A549 (cell line): ENCODE results near the gene FGF5. TPM values are rescaled to one million over a fixed set of nuclear protein-coding genes. Genes with fewer than 3 reads are reported as not detected.

Experiments used
- ATAC-seq, 2 experiments: fragments of 200-7000 bp in 1 of 2; fragments of >200 bp in 1 of 2; cut with Nextera tagmentation in 1 of 2; cut with Tn5 transposase in 1 of 2; 3 replicates each; pipeline versions ENCODE4 v1.8.0 to v1.9.1; 2018 to 2020; ENCODE audit warnings: mild to moderate bottlenecking in 1 of 2, moderate library complexity in 1 of 2
- CTCF ChIA-PET: fragments of 300-600 bp; sonication (Branson Sonifier 250); formaldehyde crosslinking; extraction: SDS; loops from one replicate; lab custom pipeline; 2021; ENCODE audit warnings: antibody characterized with exemption, inconsistent platforms; lab: Yijun Ruan, JAX
- POLR2A ChIA-PET: fragments of 350-600 bp; formaldehyde crosslinking; extraction: SDS; loops from one replicate; lab custom pipeline; 2021; ENCODE audit warnings: antibody characterized with exemption, inconsistent platforms; lab: Yijun Ruan, JAX
- DNase-seq, 2 experiments: peaks; one replicate each; pipeline versions ENCODE4 v3.0.0 to v3.0.0-alpha.2; 2011 to 2016; ENCODE audit warnings: low read depth in 1 of 2, low spot score in 1 of 2
- FAIRE-seq: peaks from 2 replicates; lab custom pipeline; 2011; peaks lifted over from hg19 to GRCh38; lab: Jason Lieb, UNC
- H3K27ac ChIP-seq, 2 experiments: fragments of >200 bp; sonication (Bioruptor Twin); formaldehyde crosslinking; 3 replicates each; pipeline ENCODE4 v1.5.1; 2016 to 2017
- H3K4me1 ChIP-seq: fragments of >200 bp; sonication (Bioruptor Twin); formaldehyde crosslinking; 3 replicates; pipeline ENCODE4 v1.6.1; 2016
- H3K4me2 ChIP-seq: fragments of >200 bp; sonication (Bioruptor Twin); formaldehyde crosslinking; 3 replicates; pipeline ENCODE4 v1.6.1; 2016
- H3K4me3 ChIP-seq: fragments of >200 bp; sonication (Bioruptor Twin); formaldehyde crosslinking; 3 replicates; pipeline ENCODE4 v1.5.1; 2016
- H3K9me3 ChIP-seq: fragments of >200 bp; sonication (Bioruptor Twin); formaldehyde crosslinking; 3 replicates; pipeline ENCODE4 v1.6.1; 2016
- BHLHE40 ChIP-seq: IDR thresholded peaks from 2 replicates; pipeline ENCODE4 v1.6.1; 2012; ENCODE audit warnings: low read depth, low read length, inconsistent platforms
- CBX8 ChIP-seq: fragments of 200-600 bp; sonication (generic); IDR thresholded peaks from 2 replicates; pipeline ENCODE4 v1.6.1; 2016
- EHF ChIP-seq: fragments of 250-450 bp; sonication (Bioruptor Pico); IDR thresholded peaks from 2 replicates; pipeline ENCODE4 v1.5.0; 2020; ENCODE audit warnings: mild to moderate bottlenecking
- EHMT2 ChIP-seq: fragments of 200-600 bp; sonication (generic); IDR thresholded peaks from 2 replicates; pipeline ENCODE4 v1.6.1; 2016; ENCODE audit warnings: antibody characterized with exemption, low read depth, mild to moderate bottlenecking, moderate library complexity
- ELK1 ChIP-seq: fragments of 150-350 bp; IDR thresholded peaks from 2 replicates; pipeline ENCODE4 v1.6.1; 2014; ENCODE audit warnings: low read depth, mild to moderate bottlenecking, low read length
- EP300 ChIP-seq, 2 experiments: fragments of >200 bp; sonication (Bioruptor Twin); formaldehyde crosslinking; IDR thresholded peaks; 2 replicates in 1 of 2; 3 replicates in 1 of 2; pipeline ENCODE4 v1.6.1; 2016 to 2017
- ESRRA ChIP-seq: fragments of 150-350 bp; IDR thresholded peaks from 2 replicates; pipeline ENCODE4 v1.6.1; 2014; ENCODE audit warnings: mild to moderate bottlenecking, low read length, borderline replicate concordance
- FOXS1 ChIP-seq: fragments of 250-450 bp; sonication (Bioruptor Pico); IDR thresholded peaks from 2 replicates; pipeline ENCODE4 v1.5.0; 2020; ENCODE audit warnings: mild to moderate bottlenecking, moderate library complexity
- HEYL ChIP-seq: fragments of 250-450 bp; sonication (Bioruptor Pico); IDR thresholded peaks from 2 replicates; pipeline ENCODE4 v1.8.0; 2021; ENCODE audit warnings: mild to moderate bottlenecking, moderate library complexity
- HOXB5 ChIP-seq: fragments of 250-450 bp; sonication (Bioruptor Pico); IDR thresholded peaks from 2 replicates; pipeline ENCODE4 v1.5.0; 2020; ENCODE audit warnings: mild to moderate bottlenecking, moderate library complexity
- KDM1A ChIP-seq: fragments of 200-600 bp; sonication (generic); IDR thresholded peaks from 2 replicates; pipeline ENCODE4 v1.6.1; 2016; ENCODE audit warnings: low read depth, mild to moderate bottlenecking
- KDM5A ChIP-seq: fragments of 200-600 bp; sonication (generic); IDR thresholded peaks from 2 replicates; pipeline ENCODE4 v1.6.1; 2016; ENCODE audit warnings: antibody characterized with exemption, mild to moderate bottlenecking
- MAFK ChIP-seq: fragments of 450-650 bp; IDR thresholded peaks from 2 replicates; pipeline ENCODE4 v1.6.1; 2014; ENCODE audit not compliant: partially characterized antibody
- MAX ChIP-seq: IDR thresholded peaks from 2 replicates; pipeline ENCODE4 v1.6.1; 2012
- MAZ ChIP-seq: fragments of 150-350 bp; IDR thresholded peaks from 2 replicates; pipeline ENCODE4 v1.6.1; 2014; ENCODE audit warnings: antibody characterized with exemption, low read depth, low read length, borderline replicate concordance
- NR3C1 ChIP-seq: fragments of >200 bp; sonication (Bioruptor Twin); formaldehyde crosslinking; IDR thresholded peaks from 3 replicates; pipeline ENCODE4 v1.6.1; 2017
- PHF8 ChIP-seq: fragments of 200-600 bp; sonication (generic); IDR thresholded peaks from 2 replicates; pipeline ENCODE4 v1.6.1; 2016; ENCODE audit warnings: low read depth, mild to moderate bottlenecking, antibody characterized with exemption, moderate library complexity, borderline replicate concordance
- POLR2A ChIP-seq: IDR thresholded peaks from 2 replicates; pipeline ENCODE4 v1.6.1; 2012; ENCODE audit warnings: mild to moderate bottlenecking, low read length
- POLR2AphosphoS2 ChIP-seq: conservative IDR thresholded peaks from 2 replicates; pipeline ENCODE4 v1.6.1; 2012; ENCODE audit warnings: low read length, improper control_type of control experiment, inconsistent platforms
- RAD21 ChIP-seq, 2 experiments: fragments of >200 bp in 1 of 2; sonication (Bioruptor Twin) in 1 of 2; formaldehyde crosslinking in 1 of 2; IDR thresholded peaks in 1 of 2; conservative IDR thresholded peaks in 1 of 2; 2 replicates in 1 of 2; 3 replicates in 1 of 2; pipeline ENCODE4 v1.6.1; 2012 to 2018; ENCODE audit warnings: inconsistent platforms in 1 of 2
- RARB ChIP-seq: fragments of 250-450 bp; sonication (Bioruptor Pico); IDR thresholded peaks from 2 replicates; pipeline ENCODE4 v1.8.0; 2021; ENCODE audit warnings: mild to moderate bottlenecking, moderate library complexity
- RCOR1 ChIP-seq: fragments of 150-350 bp; IDR thresholded peaks from 2 replicates; pipeline ENCODE4 v1.6.1; 2014; ENCODE audit warnings: antibody characterized with exemption, low read length, low read depth
- SMC3 ChIP-seq: fragments of >200 bp; sonication (Bioruptor Twin); formaldehyde crosslinking; IDR thresholded peaks from 3 replicates; pipeline ENCODE4 v1.6.1; 2018; ENCODE audit warnings: inconsistent platforms
- SREBF2 ChIP-seq: fragments of 450-650 bp; IDR thresholded peaks from 2 replicates; pipeline ENCODE4 v1.6.1; 2014; ENCODE audit warnings: mild to moderate bottlenecking, moderate library complexity
- TFCP2L1 ChIP-seq: fragments of 250-450 bp; sonication (Bioruptor Pico); IDR thresholded peaks from 2 replicates; pipeline ENCODE4 v1.5.0; 2021; ENCODE audit warnings: mild to moderate bottlenecking
- USF2 ChIP-seq: fragments of 450-650 bp; IDR thresholded peaks from 2 replicates; pipeline ENCODE4 v1.6.1; 2014; ENCODE audit warnings: antibody characterized with exemption
- ZFP36 ChIP-seq: fragments of 450-650 bp; IDR thresholded peaks from 2 replicates; pipeline ENCODE4 v1.6.1; 2014; ENCODE audit warnings: borderline replicate concordance; ENCODE audit not compliant: partially characterized antibody
- WGBS: methylation state at CpG from one replicate; pipeline ENCODE4 v1.1.6; 2017; ENCODE audit errors: missing lambda C conversion rate; 5-methylcytosine and 5-hydroxymethylcytosine counted together
- polyA plus RNA-seq, 4 experiments: library from polyadenylated mRNA; depleted of rRNA in 3 of 4; stranded (reverse); fragments of >200 nt; fragmentation: RNase III in 1 of 4; extraction: RNeasy Plus Mini Kit Qiagen cat#74134 plus additional on column Dnase treatment in 1 of 4; gene quantifications; 2 replicates in 3 of 4; 3 replicates in 1 of 4; pipeline ENCODE4 v1.2.3, GENCODE V29; 2011 to 2017
- TF ChIP-seq, protein P1 (sequence below): fragments of >200 bp; sonication (Bioruptor Twin); formaldehyde crosslinking; IDR thresholded peaks from 3 replicates; pipeline ENCODE4 v1.5.1; 2016
- TF ChIP-seq, protein P2 (sequence below): fragments of 250-450 bp; sonication (Bioruptor Pico); IDR thresholded peaks from 2 replicates; pipeline ENCODE4 v1.5.0; 2020; ENCODE audit warnings: low read depth, mild to moderate bottlenecking, moderate library complexity

Gene FGF5
- polyA plus RNA-seq, 2 of the 4 experiments (the other 2 are of a cell fraction): 0.21 TPM; not detected in 1

DNA sequence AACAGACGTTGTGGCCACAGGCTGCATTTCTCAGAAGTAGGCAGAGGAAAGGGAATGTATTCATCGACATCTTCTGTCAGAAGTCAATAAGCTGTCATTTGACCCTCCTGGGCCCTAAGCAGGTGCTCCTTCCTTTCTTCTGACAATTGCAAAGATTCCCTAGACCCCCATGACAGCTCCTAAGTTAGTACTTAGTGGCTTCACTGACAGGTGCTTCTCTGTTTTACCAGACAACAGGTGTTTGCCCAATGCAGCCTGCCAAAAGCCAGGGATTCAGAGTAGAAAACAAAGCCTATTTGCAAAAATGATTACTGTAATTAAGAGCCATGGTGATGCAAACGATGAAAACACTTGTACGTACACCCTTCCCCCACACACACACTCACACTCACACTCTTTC lies 7.5 kb upstream of the FGF5 start:
- CTCF ChIA-PET: no interaction called here
- H3K4me2 ChIP-seq: no peak overlapping the region
- no peak overlapping the region for H3K27ac ChIP-seq
- FAIRE-seq (no peak), DNase-seq (no peak), ATAC-seq (no peak)
- no peaks in the 10 kb centered on the region for H3K4me1 ChIP-seq
- POLR2A ChIA-PET: no interaction called here
- no peak overlapping the region for H3K4me3 ChIP-seq
- H3K9me3 ChIP-seq: no peaks in the 10 kb centered on the region
- TF ChIP-seq RCOR1 (no peak), FOXS1 (no peak), EP300 (IDR thresholded peaks at IDR 0.05) (no peak), MAX (no peak), POLR2A (no peak), MAFK (no peak), EHMT2 (no peak), EHF (CRISPR knock-in tag) (no peak), KDM5A (no peak), NR3C1 (no peak), SREBF2 (no peak), BHLHE40 (no peak), RARB (no peak), CBX8 (no peak), ESRRA (no peak)
- TF ChIP-seq, protein P1, sequence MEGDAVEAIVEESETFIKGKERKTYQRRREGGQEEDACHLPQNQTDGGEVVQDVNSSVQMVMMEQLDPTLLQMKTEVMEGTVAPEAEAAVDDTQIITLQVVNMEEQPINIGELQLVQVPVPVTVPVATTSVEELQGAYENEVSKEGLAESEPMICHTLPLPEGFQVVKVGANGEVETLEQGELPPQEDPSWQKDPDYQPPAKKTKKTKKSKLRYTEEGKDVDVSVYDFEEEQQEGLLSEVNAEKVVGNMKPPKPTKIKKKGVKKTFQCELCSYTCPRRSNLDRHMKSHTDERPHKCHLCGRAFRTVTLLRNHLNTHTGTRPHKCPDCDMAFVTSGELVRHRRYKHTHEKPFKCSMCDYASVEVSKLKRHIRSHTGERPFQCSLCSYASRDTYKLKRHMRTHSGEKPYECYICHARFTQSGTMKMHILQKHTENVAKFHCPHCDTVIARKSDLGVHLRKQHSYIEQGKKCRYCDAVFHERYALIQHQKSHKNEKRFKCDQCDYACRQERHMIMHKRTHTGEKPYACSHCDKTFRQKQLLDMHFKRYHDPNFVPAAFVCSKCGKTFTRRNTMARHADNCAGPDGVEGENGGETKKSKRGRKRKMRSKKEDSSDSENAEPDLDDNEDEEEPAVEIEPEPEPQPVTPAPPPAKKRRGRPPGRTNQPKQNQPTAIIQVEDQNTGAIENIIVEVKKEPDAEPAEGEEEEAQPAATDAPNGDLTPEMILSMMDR: no peak
- WGBS: 50% methylated on average over 4 of the region's 4 CpGs

- no peak for DNase-seq
- H3K4me3 ChIP-seq: no peak overlapping the region
- no peaks in the 10 kb centered on the region for H3K9me3 ChIP-seq
- H3K4me1 ChIP-seq: no peaks in the 10 kb centered on the region
- WGBS: 88% methylated on average over 3 of the region's 3 CpGs
- ATAC-seq: no peak
- ChIA-PET CTCF (no interaction called here), POLR2A (no interaction called here)
- H3K27ac ChIP-seq: no peak overlapping the region
- no peak for FAIRE-seq
- no peak overlapping the region for H3K4me2 ChIP-seq
- TF ChIP-seq SMC3: no peak
- TF ChIP-seq, protein P2, sequence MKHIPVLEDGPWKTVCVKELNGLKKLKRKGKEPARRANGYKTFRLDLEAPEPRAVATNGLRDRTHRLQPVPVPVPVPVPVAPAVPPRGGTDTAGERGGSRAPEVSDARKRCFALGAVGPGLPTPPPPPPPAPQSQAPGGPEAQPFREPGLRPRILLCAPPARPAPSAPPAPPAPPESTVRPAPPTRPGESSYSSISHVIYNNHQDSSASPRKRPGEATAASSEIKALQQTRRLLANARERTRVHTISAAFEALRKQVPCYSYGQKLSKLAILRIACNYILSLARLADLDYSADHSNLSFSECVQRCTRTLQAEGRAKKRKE (CRISPR knock-in tag): no peak
- no peak for TF ChIP-seq PHF8
- TF ChIP-seq POLR2A: no peak
- TF ChIP-seq RCOR1: no peak
- no peak for TF ChIP-seq HEYL (CRISPR knock-in tag)
- TF ChIP-seq KDM5A: no peak
These were observed 6.6 kb upstream of the FGF5 start for GRCh38 chr4:80259817-80260216.

DNA sequence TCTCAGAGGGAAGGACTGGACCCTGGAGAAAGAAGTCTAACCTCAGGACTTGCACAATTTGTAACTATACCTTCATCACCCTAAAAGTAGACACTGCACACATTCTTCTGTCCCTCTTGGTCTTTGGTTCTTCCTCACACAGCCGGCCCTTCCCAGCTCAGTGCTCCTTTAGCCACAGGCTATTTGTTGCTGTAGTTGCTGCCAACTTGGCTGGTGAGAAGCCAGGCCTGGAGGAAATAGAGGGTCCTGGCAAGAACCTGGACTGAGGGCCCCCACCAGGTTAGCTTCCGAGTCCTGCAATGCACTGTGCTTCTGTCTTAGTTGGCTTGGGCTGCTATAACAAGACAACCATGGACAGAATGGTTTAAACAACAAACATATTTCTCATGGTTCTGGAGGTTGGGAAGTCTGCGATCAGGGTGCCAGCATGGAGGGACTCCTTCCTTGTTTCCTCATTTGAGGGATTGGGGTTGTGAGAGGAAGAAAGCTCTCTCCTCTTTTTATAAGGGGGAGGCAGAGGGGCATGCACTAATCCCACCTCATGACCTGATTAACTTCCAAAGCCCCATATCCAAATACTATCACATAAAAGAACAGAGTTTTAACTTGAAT lies 4.4 kb upstream of the FGF5 start:
- TF ChIP-seq HOXB5 (CRISPR knock-in tag): no peak
- no peak for TF ChIP-seq MAZ
- TF ChIP-seq POLR2A: no peak
- TF ChIP-seq RAD21 (conservative IDR thresholded peaks at IDR 0.05 in 1 of 2, IDR thresholded peaks at IDR 0.05 in 1 of 2): no peak
- no peak for TF ChIP-seq MAFK
- no peak for TF ChIP-seq EHMT2
- no peak for TF ChIP-seq KDM1A
- no peak for TF ChIP-seq POLR2AphosphoS2
- TF ChIP-seq, protein P2 (CRISPR knock-in tag): no peak
- no peak for TF ChIP-seq SREBF2
- no peak for TF ChIP-seq NR3C1
- no peak for TF ChIP-seq ESRRA
- TF ChIP-seq ZFP36: no peak
- TF ChIP-seq USF2: no peak
- TF ChIP-seq ELK1: no peak
- no peak for TF ChIP-seq TFCP2L1 (CRISPR knock-in tag)
- ATAC-seq (no peak), FAIRE-seq (no peak), DNase-seq (no peak)
- CTCF ChIA-PET: no interaction called here
- Histone ChIP-seq H3K4me1 (no peaks in the 10 kb centered on the region), H3K4me3 (no peak overlapping the region), H3K27ac (no peak overlapping the region), H3K9me3 (no peaks in the 10 kb centered on the region), H3K4me2 (no peak overlapping the region)
- POLR2A ChIA-PET: no interaction called here
- 78% methylated on average over 3 of the region's 3 CpGs for WGBS
